Measurements from ENCODE around the gene DNAAF3. TPM values are rescaled to one million over a fixed set of nuclear protein-coding genes. Genes with fewer than 3 reads are reported as not detected.
A peak's percentile ranks its signal among the peaks of the same experiment; 100 is the strongest.

DNAAF3 gene
- total RNA-seq, 1 experiment from 2014 or later, result 52.8 TPM

DNA sequence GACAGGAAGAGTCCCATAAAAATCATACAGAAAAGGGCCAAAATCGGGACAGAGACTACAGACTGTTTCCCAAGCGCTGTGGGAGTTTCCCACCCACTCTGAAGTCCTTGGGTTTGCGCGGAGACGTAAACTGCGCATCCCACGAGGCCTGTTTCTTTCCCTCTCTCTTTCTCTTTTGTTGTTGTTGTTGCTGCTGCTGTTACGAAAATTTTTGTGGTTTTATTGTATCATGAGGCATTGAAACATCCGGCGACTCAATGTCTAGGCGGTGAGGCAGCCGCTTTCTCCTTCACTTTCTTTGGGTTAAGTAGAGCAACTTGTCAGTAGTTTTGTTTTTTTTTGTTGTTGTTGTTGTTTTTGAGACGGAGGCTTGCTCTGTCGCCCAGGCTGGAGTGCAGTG is 47.4 kb downstream of the DNAAF3 start:
- H4K20me1 ChIP-seq (ENCODE audit: insufficient read depth), result no peaks in the 10 kb centered on the region
- no TSS peak for BruUV-seq (replicated peaks)
- peaks cover 31% of the 10 kb centered on the region for H3K79me2 ChIP-seq (ENCODE audit: insufficient read depth, low read length)
- H2AFZ ChIP-seq (ENCODE audit: low read depth, low read length, poor library complexity, severe bottlenecking), result no peak overlapping the region
- H3K9me3 ChIP-seq (ENCODE audit: control insufficient read depth in 1 of 2, insufficient read depth in 1 of 2, low read depth in 1 of 2, low read length in 2 of 2), result no peaks in the 10 kb centered on the region
- DNase-seq (ENCODE audit: low read depth, low spot score) (no peak), ATAC-seq (no peak)
- RAD21 ChIA-PET (ENCODE audit: low non-redundant PET in 1 of 2, low total read pairs in 2 of 2, uncharacterized antibody in 2 of 2, unreplicated experiment in 2 of 2), result no interaction called here
- POLR2A ChIA-PET, result no interaction called here
- H3K9ac ChIP-seq (ENCODE audit: low read length), result no peak overlapping the region
- no peaks in the 10 kb centered on the region; a peak in 1 of 4 replicates for H3K36me3 ChIP-seq (ENCODE audit: control insufficient read depth in 1 of 2, insufficient read depth in 2 of 2, low read length in 2 of 2)
- no peaks in the 10 kb centered on the region for H3K27me3 ChIP-seq (ENCODE audit: insufficient read depth, low read length)
- TF ChIP-seq RAD21 (IDR thresholded peaks at IDR 0.05; ENCODE audit: low read depth), result no peak
- TF ChIP-seq POLR2A (IDR thresholded peaks at IDR 0.05; ENCODE audit: borderline replicate concordance, extremely low read depth, insufficient read depth, insufficient read length), result no peak
- no peak for TF ChIP-seq CEBPB (IDR thresholded peaks at IDR 0.05; ENCODE audit: low read depth)
- TF ChIP-seq, protein P1, sequence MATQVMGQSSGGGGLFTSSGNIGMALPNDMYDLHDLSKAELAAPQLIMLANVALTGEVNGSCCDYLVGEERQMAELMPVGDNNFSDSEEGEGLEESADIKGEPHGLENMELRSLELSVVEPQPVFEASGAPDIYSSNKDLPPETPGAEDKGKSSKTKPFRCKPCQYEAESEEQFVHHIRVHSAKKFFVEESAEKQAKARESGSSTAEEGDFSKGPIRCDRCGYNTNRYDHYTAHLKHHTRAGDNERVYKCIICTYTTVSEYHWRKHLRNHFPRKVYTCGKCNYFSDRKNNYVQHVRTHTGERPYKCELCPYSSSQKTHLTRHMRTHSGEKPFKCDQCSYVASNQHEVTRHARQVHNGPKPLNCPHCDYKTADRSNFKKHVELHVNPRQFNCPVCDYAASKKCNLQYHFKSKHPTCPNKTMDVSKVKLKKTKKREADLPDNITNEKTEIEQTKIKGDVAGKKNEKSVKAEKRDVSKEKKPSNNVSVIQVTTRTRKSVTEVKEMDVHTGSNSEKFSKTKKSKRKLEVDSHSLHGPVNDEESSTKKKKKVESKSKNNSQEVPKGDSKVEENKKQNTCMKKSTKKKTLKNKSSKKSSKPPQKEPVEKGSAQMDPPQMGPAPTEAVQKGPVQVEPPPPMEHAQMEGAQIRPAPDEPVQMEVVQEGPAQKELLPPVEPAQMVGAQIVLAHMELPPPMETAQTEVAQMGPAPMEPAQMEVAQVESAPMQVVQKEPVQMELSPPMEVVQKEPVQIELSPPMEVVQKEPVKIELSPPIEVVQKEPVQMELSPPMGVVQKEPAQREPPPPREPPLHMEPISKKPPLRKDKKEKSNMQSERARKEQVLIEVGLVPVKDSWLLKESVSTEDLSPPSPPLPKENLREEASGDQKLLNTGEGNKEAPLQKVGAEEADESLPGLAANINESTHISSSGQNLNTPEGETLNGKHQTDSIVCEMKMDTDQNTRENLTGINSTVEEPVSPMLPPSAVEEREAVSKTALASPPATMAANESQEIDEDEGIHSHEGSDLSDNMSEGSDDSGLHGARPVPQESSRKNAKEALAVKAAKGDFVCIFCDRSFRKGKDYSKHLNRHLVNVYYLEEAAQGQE (IDR thresholded peaks at IDR 0.05; ENCODE audit: low read depth), result no peak
- no peak for TF ChIP-seq SP1 (IDR thresholded peaks at IDR 0.05; ENCODE audit: low read depth)
- no peak for TF ChIP-seq JUND (IDR thresholded peaks at IDR 0.05)
- no peak for TF ChIP-seq YY1 (IDR thresholded peaks at IDR 0.05; ENCODE audit: extremely low read depth, insufficient replicate concordance, low read depth, low read length)
- TF ChIP-seq EZH2 (IDR thresholded peaks at IDR 0.05), result no peak
- no peak for TF ChIP-seq SIN3A (IDR thresholded peaks at IDR 0.05; ENCODE audit: low read depth)
- no peak for TF ChIP-seq ZFX (IDR thresholded peaks at IDR 0.05)
- no peak for TF ChIP-seq FOSL1 (IDR thresholded peaks at IDR 0.05; ENCODE audit: low read depth)
- TF ChIP-seq EZH2phosphoT487 (IDR thresholded peaks at IDR 0.05; ENCODE audit: borderline replicate concordance), result no peak
- TF ChIP-seq CBX3 (IDR thresholded peaks at IDR 0.05; ENCODE audit: low read depth), result no peak
- no peak for TF ChIP-seq ATF3 (IDR thresholded peaks at IDR 0.05)
- TF ChIP-seq, protein P2, sequence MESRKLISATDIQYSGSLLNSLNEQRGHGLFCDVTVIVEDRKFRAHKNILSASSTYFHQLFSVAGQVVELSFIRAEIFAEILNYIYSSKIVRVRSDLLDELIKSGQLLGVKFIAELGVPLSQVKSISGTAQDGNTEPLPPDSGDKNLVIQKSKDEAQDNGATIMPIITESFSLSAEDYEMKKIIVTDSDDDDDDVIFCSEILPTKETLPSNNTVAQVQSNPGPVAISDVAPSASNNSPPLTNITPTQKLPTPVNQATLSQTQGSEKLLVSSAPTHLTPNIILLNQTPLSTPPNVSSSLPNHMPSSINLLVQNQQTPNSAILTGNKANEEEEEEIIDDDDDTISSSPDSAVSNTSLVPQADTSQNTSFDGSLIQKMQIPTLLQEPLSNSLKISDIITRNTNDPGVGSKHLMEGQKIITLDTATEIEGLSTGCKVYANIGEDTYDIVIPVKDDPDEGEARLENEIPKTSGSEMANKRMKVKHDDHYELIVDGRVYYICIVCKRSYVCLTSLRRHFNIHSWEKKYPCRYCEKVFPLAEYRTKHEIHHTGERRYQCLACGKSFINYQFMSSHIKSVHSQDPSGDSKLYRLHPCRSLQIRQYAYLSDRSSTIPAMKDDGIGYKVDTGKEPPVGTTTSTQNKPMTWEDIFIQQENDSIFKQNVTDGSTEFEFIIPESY (IDR thresholded peaks at IDR 0.05; ENCODE audit: extremely low read depth, insufficient replicate concordance, low read length), result no peak
- TF ChIP-seq, protein P3, sequence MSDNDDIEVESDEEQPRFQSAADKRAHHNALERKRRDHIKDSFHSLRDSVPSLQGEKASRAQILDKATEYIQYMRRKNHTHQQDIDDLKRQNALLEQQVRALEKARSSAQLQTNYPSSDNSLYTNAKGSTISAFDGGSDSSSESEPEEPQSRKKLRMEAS (IDR thresholded peaks at IDR 0.05), result no peak
- no peak for TF ChIP-seq TCF7L2 (IDR thresholded peaks at IDR 0.05; ENCODE audit: borderline replicate concordance, extremely low read depth, insufficient read depth, insufficient read length)
- no peak for TF ChIP-seq SRF (IDR thresholded peaks at IDR 0.05; ENCODE audit: low read depth)
- TF ChIP-seq, protein P4, sequence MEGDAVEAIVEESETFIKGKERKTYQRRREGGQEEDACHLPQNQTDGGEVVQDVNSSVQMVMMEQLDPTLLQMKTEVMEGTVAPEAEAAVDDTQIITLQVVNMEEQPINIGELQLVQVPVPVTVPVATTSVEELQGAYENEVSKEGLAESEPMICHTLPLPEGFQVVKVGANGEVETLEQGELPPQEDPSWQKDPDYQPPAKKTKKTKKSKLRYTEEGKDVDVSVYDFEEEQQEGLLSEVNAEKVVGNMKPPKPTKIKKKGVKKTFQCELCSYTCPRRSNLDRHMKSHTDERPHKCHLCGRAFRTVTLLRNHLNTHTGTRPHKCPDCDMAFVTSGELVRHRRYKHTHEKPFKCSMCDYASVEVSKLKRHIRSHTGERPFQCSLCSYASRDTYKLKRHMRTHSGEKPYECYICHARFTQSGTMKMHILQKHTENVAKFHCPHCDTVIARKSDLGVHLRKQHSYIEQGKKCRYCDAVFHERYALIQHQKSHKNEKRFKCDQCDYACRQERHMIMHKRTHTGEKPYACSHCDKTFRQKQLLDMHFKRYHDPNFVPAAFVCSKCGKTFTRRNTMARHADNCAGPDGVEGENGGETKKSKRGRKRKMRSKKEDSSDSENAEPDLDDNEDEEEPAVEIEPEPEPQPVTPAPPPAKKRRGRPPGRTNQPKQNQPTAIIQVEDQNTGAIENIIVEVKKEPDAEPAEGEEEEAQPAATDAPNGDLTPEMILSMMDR (IDR thresholded peaks at IDR 0.05 in 2 of 3, conservative IDR thresholded peaks at IDR 0.05 in 1 of 3; ENCODE audit: borderline replicate concordance in 1 of 3, insufficient read depth in 1 of 3, low read depth in 2 of 3, low read length in 2 of 3), result no peak
- TF ChIP-seq EGR1 (IDR thresholded peaks at IDR 0.05; ENCODE audit: low read depth), result no peak
- H3K4me3 ChIP-seq (replicated peaks in 1 of 2; ENCODE audit: low read depth in 1 of 2, low read length in 2 of 2), result no peak overlapping the region
- H3K27ac ChIP-seq (ENCODE audit: low read depth, low read length), result peak overlapping the region; percentile 64
- no peaks in the 10 kb centered on the region for H3K9me2 ChIP-seq (ENCODE audit: insufficient read depth)
- CTCF ChIA-PET, result no interaction called here
- H3K4me2 ChIP-seq (ENCODE audit: low read length), result peak overlapping the region; percentile 75
- peaks cover 12 to 25% of the 10 kb centered on the region in 2 experiments for H3K4me1 ChIP-seq (ENCODE audit: control insufficient read depth in 1 of 2, insufficient read depth in 2 of 2, low read length in 2 of 2)
- intact Hi-C loops (cut with micrococcal nuclease), result no loop called here

Measured in HCT116 (cell line).